GM12878 (cell line): ENCODE measurements around the gene NUMBL. TPM values are rescaled to one million over a fixed set of nuclear protein-coding genes. Genes with fewer than 3 reads are reported as not detected.

Experiments
- ATAC-seq: fragments of 200-7000 bp; cut with Tn5 transposase; 3 replicates; pipeline ENCODE4 v1.9.1; 2020; ENCODE audit warnings: mild to moderate bottlenecking, moderate library complexity
- BruUV-seq: library from RNA; stranded (reverse); fragments of 400-500 nt; replicated peaks from 2 replicates; lab custom pipeline; 2021; lab: Mats Ljungman, UMichigan
- CTCF ChIA-PET: fragments of 300-600 bp; sonication (Branson Sonifier 250); formaldehyde crosslinking; extraction: SDS; loops from one replicate; lab custom pipeline; 2021; ENCODE audit warnings: inconsistent platforms; lab: Yijun Ruan, JAX
- POLR2A ChIA-PET: fragments of 350-600 bp; formaldehyde crosslinking; extraction: SDS; loops from one replicate; lab custom pipeline; 2021; ENCODE audit warnings: inconsistent platforms; lab: Charles Lee
- RAD21 ChIA-PET: fragments of 300-600 bp; sonication (Branson Sonifier 250); formaldehyde crosslinking; loops from one replicate; lab custom pipeline; 2023; ENCODE audit warnings: antibody characterized with exemption; ENCODE audit not compliant: unreplicated experiment; lab: Charles Lee
- SMC1A ChIA-PET: fragments of 300-600 bp; sonication (Branson Sonifier 250); formaldehyde crosslinking; loops from one replicate; lab custom pipeline; 2023; ENCODE audit not compliant: unreplicated experiment, uncharacterized antibody; lab: Charles Lee
- DNase-seq: peaks from one replicate; pipeline ENCODE4 v3.0.0-alpha.2; 2011; ENCODE audit warnings: low read depth, low spot score
- FAIRE-seq: peaks from 3 replicates; lab custom pipeline; 2011; peaks lifted over from hg19 to GRCh38; lab: Jason Lieb, UNC
- H2AFZ ChIP-seq: 2 replicates; pipeline ENCODE4 v1.6.0; 2011; ENCODE audit warnings: low read depth, low read length, control low read depth; ENCODE audit not compliant: control insufficient read depth
- H3K27ac ChIP-seq: 2 replicates; pipeline ENCODE4 v1.5.1; 2011; ENCODE audit warnings: control low read depth; ENCODE audit not compliant: control insufficient read depth, insufficient read depth
- H3K27me3 ChIP-seq, 2 experiments: replicated peaks in 1 of 2; 2 replicates each; pipeline versions ENCODE4 v1.6.0 to v1.6.1; 2011; ENCODE audit warnings: low read length in 1 of 2; ENCODE audit not compliant: control insufficient read depth in 2 of 2, insufficient read depth in 2 of 2
- H3K36me3 ChIP-seq, 2 experiments: 2 replicates each; pipeline ENCODE4 v1.5.1; 2011; ENCODE audit warnings: low read length in 1 of 2; ENCODE audit not compliant: control insufficient read depth in 2 of 2, insufficient read depth in 2 of 2
- H3K4me1 ChIP-seq: 2 replicates; pipeline ENCODE4 v1.6.1; 2011; ENCODE audit warnings: mild to moderate bottlenecking, low read length, moderate library complexity, mixed read lengths; ENCODE audit not compliant: control insufficient read depth, insufficient read depth
- H3K4me2 ChIP-seq: 2 replicates; pipeline ENCODE4 v1.6.0; 2011; ENCODE audit warnings: control low read depth; ENCODE audit not compliant: control insufficient read depth, insufficient read depth
- H3K4me3 ChIP-seq: fragments of 200-600 bp; sonication (generic); 2 replicates; pipeline ENCODE4 v1.5.1; 2016
- H3K79me2 ChIP-seq: 2 replicates; pipeline ENCODE4 v1.6.0; 2011; ENCODE audit warnings: low read length; ENCODE audit not compliant: control insufficient read depth, insufficient read depth
- H3K9ac ChIP-seq: 2 replicates; pipeline ENCODE4 v1.8.0; 2011; ENCODE audit warnings: low read length, control low read depth, mixed read lengths; ENCODE audit not compliant: control insufficient read depth, insufficient read depth
- H3K9me3 ChIP-seq: replicated peaks from 3 replicates; pipeline ENCODE4 v1.5.1; 2011; ENCODE audit warnings: mild to moderate bottlenecking, low read length; ENCODE audit not compliant: control insufficient read depth, insufficient read depth
- H4K20me1 ChIP-seq: 2 replicates; pipeline ENCODE4 v1.6.0; 2011; ENCODE audit not compliant: control insufficient read depth, insufficient read depth
- ATF7 ChIP-seq: fragments of 450-650 bp; IDR thresholded peaks from 2 replicates; pipeline ENCODE4 v1.6.1; 2016; ENCODE audit warnings: low read depth, mild to moderate bottlenecking
- BRCA1 ChIP-seq: IDR thresholded peaks from 2 replicates; pipeline ENCODE4 v1.6.1; 2011; ENCODE audit warnings: low read depth, low read length, improper control_type of control experiment
- CHD4 ChIP-seq: fragments of 200-600 bp; sonication (generic); IDR thresholded peaks from 2 replicates; pipeline ENCODE4 v1.6.1; 2016; ENCODE audit warnings: mild to moderate bottlenecking
- ESRRA ChIP-seq: IDR thresholded peaks from 2 replicates; pipeline ENCODE4 v1.6.1; 2012; ENCODE audit warnings: mild to moderate bottlenecking, low read length, improper control_type of control experiment
- MYC ChIP-seq: IDR thresholded peaks from 2 replicates; pipeline ENCODE4 v1.6.1; 2011; ENCODE audit warnings: mild to moderate bottlenecking, low read length, moderate library complexity, inconsistent platforms; ENCODE audit not compliant: insufficient read depth, insufficient replicate concordance, insufficient read length, severe bottlenecking
- NKRF ChIP-seq: fragments of 450-650 bp; conservative IDR thresholded peaks from 2 replicates; pipeline ENCODE4 v1.6.1; 2017; ENCODE audit warnings: mild to moderate bottlenecking, moderate library complexity
- POLR2AphosphoS2 ChIP-seq: IDR thresholded peaks from 2 replicates; pipeline ENCODE4 v1.6.1; 2011; ENCODE audit warnings: low read depth, mild to moderate bottlenecking, low read length, improper control_type of control experiment, moderate library complexity
- RELA ChIP-seq: fragments of 450-650 bp; IDR thresholded peaks from 2 replicates; pipeline ENCODE4 v1.8.0; 2014; ENCODE audit warnings: borderline replicate concordance; ENCODE audit not compliant: partially characterized antibody
- TCF7 ChIP-seq: IDR thresholded peaks from 2 replicates; pipeline ENCODE4 v1.6.1; 2014; ENCODE audit warnings: antibody characterized with exemption, borderline replicate concordance
- ZBED1 ChIP-seq: IDR thresholded peaks from 2 replicates; pipeline ENCODE4 v1.6.1; 2016; ENCODE audit warnings: borderline replicate concordance
- ZNF274 ChIP-seq: IDR thresholded peaks from one replicate; pipeline ENCODE4 v1.8.0; 2011; ENCODE audit not compliant: insufficient read length, insufficient read depth
- WGBS: methylation state at CpG from one replicate; pipeline ENCODE4 v1.1.6; 2016; ENCODE audit warnings: low lambda C conversion rate; ENCODE audit not compliant: insufficient replicate concordance, insufficient coverage; ENCODE audit errors: missing lambda C conversion rate; 5-methylcytosine and 5-hydroxymethylcytosine counted together
- in situ Hi-C: fragments of 300-500 bp; cut with MboI; formaldehyde crosslinking; loops from 9 replicates; pipeline ENCODE4 v1.14.3; 2018; ENCODE audit warnings: mixed read lengths
- intact Hi-C: fragments of 100-400 bp; cut with micrococcal nuclease; formaldehyde crosslinking; loops from one replicate; pipeline ENCODE4 v1.14.2; 2022; ENCODE audit not compliant: unreplicated experiment
- polyA plus RNA-seq, 11 experiments: library from polyadenylated mRNA; depleted of rRNA in 4 of 11; unstranded in 6 of 11; stranded (reverse) in 5 of 11; fragments of >200 nt; fragmentation: Nextera tagmentation in 4 of 11; fragmentation: Illumina TruSeq in 1 of 11; extraction: Ambion mirVana in 4 of 11; extraction: Trizol in 1 of 11; gene quantifications; 1 replicate in 1 of 11; 2 replicates in 10 of 11; pipeline versions ENCODE4 v1.2.1 to v1.2.3, GENCODE V29; 2011 to 2016; ENCODE audit warnings: inconsistent platforms in 2 of 11, missing spikeins in 2 of 11, low read depth in 1 of 11
- total RNA-seq, 4 experiments: library from RNA; depleted of rRNA in 3 of 4; stranded (reverse); fragments of >200 nt in 3 of 4; fragmentation: Illumina TruSeq in 1 of 4; extraction: Trizol in 1 of 4; gene quantifications; 2 replicates each; pipeline versions ENCODE4 v1.2.1 to v1.2.3, GENCODE V29; 2013 to 2021
- TF ChIP-seq, protein P1 (sequence below): IDR thresholded peaks from 2 replicates; pipeline ENCODE4 v1.6.1; 2012; ENCODE audit warnings: low read length, inconsistent platforms
- TF ChIP-seq, protein P2 (sequence below): fragments of 450-650 bp; IDR thresholded peaks from 2 replicates; pipeline ENCODE4 v1.6.1; 2018; ENCODE audit warnings: mild to moderate bottlenecking, low read depth, moderate library complexity; ENCODE audit not compliant: partially characterized antibody
- TF ChIP-seq, protein P3 (sequence below): fragments of 450-650 bp; IDR thresholded peaks from 2 replicates; pipeline ENCODE4 v1.6.1; 2017; ENCODE audit warnings: mild to moderate bottlenecking, moderate library complexity

NUMBL gene
- total and polyA plus RNA-seq, 10 of the 15 experiments (the other 5 are each of a cell fraction or from before 2014, with no cell fraction given), result 0.16 to 9.4 (median 1.9) TPM

- BruUV-seq, result no TSS peak
- 46% methylated on average over 4 of the region's 4 CpGs for WGBS
- H3K27ac ChIP-seq, result no peak overlapping the region
- TF ChIP-seq ZBED1 (no peak), POLR2AphosphoS2 (no peak), RELA (no peak), BRCA1 (no peak), NKRF (no peak), ATF7 (no peak), ZNF274 (no peak), ESRRA (no peak), MYC (no peak), TCF7 (no peak), CHD4 (no peak)
- TF ChIP-seq, protein P1, sequence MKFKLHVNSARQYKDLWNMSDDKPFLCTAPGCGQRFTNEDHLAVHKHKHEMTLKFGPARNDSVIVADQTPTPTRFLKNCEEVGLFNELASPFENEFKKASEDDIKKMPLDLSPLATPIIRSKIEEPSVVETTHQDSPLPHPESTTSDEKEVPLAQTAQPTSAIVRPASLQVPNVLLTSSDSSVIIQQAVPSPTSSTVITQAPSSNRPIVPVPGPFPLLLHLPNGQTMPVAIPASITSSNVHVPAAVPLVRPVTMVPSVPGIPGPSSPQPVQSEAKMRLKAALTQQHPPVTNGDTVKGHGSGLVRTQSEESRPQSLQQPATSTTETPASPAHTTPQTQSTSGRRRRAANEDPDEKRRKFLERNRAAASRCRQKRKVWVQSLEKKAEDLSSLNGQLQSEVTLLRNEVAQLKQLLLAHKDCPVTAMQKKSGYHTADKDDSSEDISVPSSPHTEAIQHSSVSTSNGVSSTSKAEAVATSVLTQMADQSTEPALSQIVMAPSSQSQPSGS, result no peak
- TF ChIP-seq, protein P2, sequence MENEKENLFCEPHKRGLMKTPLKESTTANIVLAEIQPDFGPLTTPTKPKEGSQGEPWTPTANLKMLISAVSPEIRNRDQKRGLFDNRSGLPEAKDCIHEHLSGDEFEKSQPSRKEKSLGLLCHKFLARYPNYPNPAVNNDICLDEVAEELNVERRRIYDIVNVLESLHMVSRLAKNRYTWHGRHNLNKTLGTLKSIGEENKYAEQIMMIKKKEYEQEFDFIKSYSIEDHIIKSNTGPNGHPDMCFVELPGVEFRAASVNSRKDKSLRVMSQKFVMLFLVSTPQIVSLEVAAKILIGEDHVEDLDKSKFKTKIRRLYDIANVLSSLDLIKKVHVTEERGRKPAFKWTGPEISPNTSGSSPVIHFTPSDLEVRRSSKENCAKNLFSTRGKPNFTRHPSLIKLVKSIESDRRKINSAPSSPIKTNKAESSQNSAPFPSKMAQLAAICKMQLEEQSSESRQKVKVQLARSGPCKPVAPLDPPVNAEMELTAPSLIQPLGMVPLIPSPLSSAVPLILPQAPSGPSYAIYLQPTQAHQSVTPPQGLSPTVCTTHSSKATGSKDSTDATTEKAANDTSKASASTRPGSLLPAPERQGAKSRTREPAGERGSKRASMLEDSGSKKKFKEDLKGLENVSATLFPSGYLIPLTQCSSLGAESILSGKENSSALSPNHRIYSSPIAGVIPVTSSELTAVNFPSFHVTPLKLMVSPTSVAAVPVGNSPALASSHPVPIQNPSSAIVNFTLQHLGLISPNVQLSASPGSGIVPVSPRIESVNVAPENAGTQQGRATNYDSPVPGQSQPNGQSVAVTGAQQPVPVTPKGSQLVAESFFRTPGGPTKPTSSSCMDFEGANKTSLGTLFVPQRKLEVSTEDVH, result no peak
- TF ChIP-seq, protein P3, sequence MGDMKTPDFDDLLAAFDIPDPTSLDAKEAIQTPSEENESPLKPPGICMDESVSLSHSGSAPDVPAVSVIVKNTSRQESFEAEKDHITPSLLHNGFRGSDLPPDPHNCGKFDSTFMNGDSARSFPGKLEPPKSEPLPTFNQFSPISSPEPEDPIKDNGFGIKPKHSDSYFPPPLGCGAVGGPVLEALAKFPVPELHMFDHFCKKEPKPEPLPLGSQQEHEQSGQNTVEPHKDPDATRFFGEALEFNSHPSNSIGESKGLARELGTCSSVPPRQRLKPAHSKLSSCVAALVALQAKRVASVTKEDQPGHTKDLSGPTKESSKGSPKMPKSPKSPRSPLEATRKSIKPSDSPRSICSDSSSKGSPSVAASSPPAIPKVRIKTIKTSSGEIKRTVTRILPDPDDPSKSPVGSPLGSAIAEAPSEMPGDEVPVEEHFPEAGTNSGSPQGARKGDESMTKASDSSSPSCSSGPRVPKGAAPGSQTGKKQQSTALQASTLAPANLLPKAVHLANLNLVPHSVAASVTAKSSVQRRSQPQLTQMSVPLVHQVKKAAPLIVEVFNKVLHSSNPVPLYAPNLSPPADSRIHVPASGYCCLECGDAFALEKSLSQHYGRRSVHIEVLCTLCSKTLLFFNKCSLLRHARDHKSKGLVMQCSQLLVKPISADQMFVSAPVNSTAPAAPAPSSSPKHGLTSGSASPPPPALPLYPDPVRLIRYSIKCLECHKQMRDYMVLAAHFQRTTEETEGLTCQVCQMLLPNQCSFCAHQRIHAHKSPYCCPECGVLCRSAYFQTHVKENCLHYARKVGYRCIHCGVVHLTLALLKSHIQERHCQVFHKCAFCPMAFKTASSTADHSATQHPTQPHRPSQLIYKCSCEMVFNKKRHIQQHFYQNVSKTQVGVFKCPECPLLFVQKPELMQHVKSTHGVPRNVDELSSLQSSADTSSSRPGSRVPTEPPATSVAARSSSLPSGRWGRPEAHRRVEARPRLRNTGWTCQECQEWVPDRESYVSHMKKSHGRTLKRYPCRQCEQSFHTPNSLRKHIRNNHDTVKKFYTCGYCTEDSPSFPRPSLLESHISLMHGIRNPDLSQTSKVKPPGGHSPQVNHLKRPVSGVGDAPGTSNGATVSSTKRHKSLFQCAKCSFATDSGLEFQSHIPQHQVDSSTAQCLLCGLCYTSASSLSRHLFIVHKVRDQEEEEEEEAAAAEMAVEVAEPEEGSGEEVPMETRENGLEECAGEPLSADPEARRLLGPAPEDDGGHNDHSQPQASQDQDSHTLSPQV, result no peak
Measured at GRCh38 chr19:40681039-40681438, 9.4 kb downstream of the NUMBL start.

More at GRCh38 chr19:40681039-40681438, 9.4 kb downstream of the NUMBL start:
- ATAC-seq, result no peak
- Histone ChIP-seq H3K9ac (no peak overlapping the region), H2AFZ (no peak overlapping the region), H3K27me3 (no peaks in the 10 kb centered on the region), H3K9me3 (no peaks in the 10 kb centered on the region), H3K4me3 (no peak overlapping the region), H3K36me3 (no peaks in the 10 kb centered on the region), H3K79me2 (no peaks in the 10 kb centered on the region), H3K4me1 (no peaks in the 10 kb centered on the region), H4K20me1 (no peaks in the 10 kb centered on the region), H3K4me2 (no peak overlapping the region)
- CTCF ChIA-PET, result no interaction called here
- in situ Hi-C loops (no loop called here), intact Hi-C loops (no loop called here)
- RAD21 ChIA-PET, result no interaction called here
- POLR2A ChIA-PET, result no interaction called here
- SMC1A ChIA-PET, result no interaction called here
- no peak for DNase-seq
- no peak for FAIRE-seq
